ENCODE results near the gene SMARCA4. TPM values are rescaled to one million over a fixed set of nuclear protein-coding genes. Genes with fewer than 3 reads are reported as not detected.
"Not testable (repeated sequence)": the region's sequence is repeated elsewhere in the genome, so short reads cannot be mapped to it uniquely, and the experiment has no call there.

Gene SMARCA4
- total and polyA plus RNA-seq, 2 donors from 2014 or later: 59.8 to 124 TPM

- peaks cover 0 to 5% (median 5%) of the 10 kb centered on the region in 3 donors for H3K4me1 ChIP-seq (ENCODE audit: control insufficient read depth in 2 of 3, insufficient read depth in 2 of 3, low read depth in 1 of 3, low read length in 3 of 3)
- FAIRE-seq (no peak), DNase-seq (no peak)
- peak overlapping the region in 1 of 3 donors; percentile 26 for H3K9ac ChIP-seq (ENCODE audit: low read length in 3 of 3)
- H3K9me3 ChIP-seq (ENCODE audit: control insufficient read depth in 2 of 3, insufficient read depth in 1 of 3, low read length in 3 of 3): no peaks in the 10 kb centered on the region
- H3K27me3 ChIP-seq (ENCODE audit: control insufficient read depth, insufficient read depth, low read length): no peaks in the 10 kb centered on the region
- intact Hi-C loops (cut with DNase I): no loop called here
- TF ChIP-seq CTCF (IDR thresholded peaks at IDR 0.05; ENCODE audit: borderline replicate concordance, extremely low read depth, insufficient read depth): no peak
- no peak overlapping the region for H3K27ac ChIP-seq (ENCODE audit: low read depth in 2 of 2, low read length in 2 of 2)
- H3K4me3 ChIP-seq (ENCODE audit: low read length in 3 of 3): no peak overlapping the region
- H3K36me3 ChIP-seq (ENCODE audit: control insufficient read depth in 2 of 3, insufficient read depth in 3 of 3, low read length in 3 of 3): peaks cover 0 to 5% (median 0%) of the 10 kb centered on the region in 3 donors
Measured at GRCh38 chr19:11100049-11100448, 139.2 kb downstream of the SMARCA4 start.

- H3K4me3 ChIP-seq (ENCODE audit: low read length in 3 of 3): no peak overlapping the region
- H3K36me3 ChIP-seq (ENCODE audit: control insufficient read depth in 2 of 3, insufficient read depth in 3 of 3, low read length in 3 of 3): peaks cover 0 to 6% (median 0%) of the 10 kb centered on the region in 3 donors
- intact Hi-C loops (cut with DNase I): no loop called here
- FAIRE-seq (no peak), DNase-seq (no peak)
- no peaks in the 10 kb centered on the region for H3K9me3 ChIP-seq (ENCODE audit: control insufficient read depth in 2 of 3, insufficient read depth in 1 of 3, low read length in 3 of 3)
- TF ChIP-seq CTCF (IDR thresholded peaks at IDR 0.05; ENCODE audit: borderline replicate concordance, extremely low read depth, insufficient read depth): no peak
- peaks cover 0 to 5% (median 3%) of the 10 kb centered on the region in 3 donors for H3K4me1 ChIP-seq (ENCODE audit: control insufficient read depth in 2 of 3, insufficient read depth in 2 of 3, low read depth in 1 of 3, low read length in 3 of 3)
- H3K27me3 ChIP-seq (ENCODE audit: control insufficient read depth, insufficient read depth, low read length): no peaks in the 10 kb centered on the region
- H3K27ac ChIP-seq (ENCODE audit: low read depth in 2 of 2, low read length in 2 of 2): no peak overlapping the region
- H3K9ac ChIP-seq (ENCODE audit: low read length in 3 of 3): no peak overlapping the region
Measured at GRCh38 chr19:11101057-11101456, 140.2 kb downstream of the SMARCA4 start.

GRCh38 chr19:11102944-11103343, 142.1 kb downstream of the SMARCA4 start:
- Histone ChIP-seq H3K27me3 (ENCODE audit: control insufficient read depth, insufficient read depth, low read length) (no peaks in the 10 kb centered on the region), H3K36me3 (ENCODE audit: control insufficient read depth in 2 of 3, insufficient read depth in 3 of 3, low read length in 3 of 3) (peaks cover 0 to 16% (median 3%) of the 10 kb centered on the region in 3 donors), H3K27ac (ENCODE audit: low read depth in 2 of 2, low read length in 2 of 2) (no peak overlapping the region), H3K9ac (ENCODE audit: low read length in 3 of 3) (no peak overlapping the region), H3K4me1 (ENCODE audit: control insufficient read depth in 2 of 3, insufficient read depth in 2 of 3, low read depth in 1 of 3, low read length in 3 of 3) (peaks cover 0 to 3% (median 0%) of the 10 kb centered on the region in 3 donors), H3K9me3 (ENCODE audit: control insufficient read depth in 2 of 3, insufficient read depth in 1 of 3, low read length in 3 of 3) (no peaks in the 10 kb centered on the region), H3K4me3 (ENCODE audit: low read length in 3 of 3) (no peak overlapping the region)
- no peak for TF ChIP-seq CTCF (IDR thresholded peaks at IDR 0.05; ENCODE audit: borderline replicate concordance, extremely low read depth, insufficient read depth)
- no peak for DNase-seq
- no peak for FAIRE-seq
- intact Hi-C loops (cut with DNase I): no loop called here

GRCh38 chr19:11103667-11104066, 142.8 kb downstream of the SMARCA4 start:
- H3K36me3 ChIP-seq (ENCODE audit: control insufficient read depth in 2 of 3, insufficient read depth in 3 of 3, low read length in 3 of 3): peaks cover 2 to 18% (median 5%) of the 10 kb centered on the region in 3 donors
- FAIRE-seq; H3K27me3 ChIP-seq (ENCODE audit: control insufficient read depth, insufficient read depth, low read length); H3K27ac ChIP-seq (ENCODE audit: low read depth in 2 of 2, low read length in 2 of 2); intact Hi-C loops (cut with DNase I); H3K9me3 ChIP-seq (ENCODE audit: control insufficient read depth in 2 of 3, insufficient read depth in 1 of 3, low read length in 3 of 3); H3K9ac ChIP-seq (ENCODE audit: low read length in 3 of 3); DNase-seq; H3K4me1 ChIP-seq (ENCODE audit: control insufficient read depth in 2 of 3, insufficient read depth in 2 of 3, low read depth in 1 of 3, low read length in 3 of 3); H3K4me3 ChIP-seq (ENCODE audit: low read length in 3 of 3): not testable (repeated sequence)

Data from kidney (tissue), 14 donors.